Progenitor cell of endocrine pancreas (in vitro differentiated cells): ENCODE results near the gene ANKS1B. TPM values are rescaled to one million over a fixed set of nuclear protein-coding genes. Genes with fewer than 3 reads are reported as not detected.
A peak's percentile ranks its signal among the peaks of the same experiment; 100 is the strongest.
"Not testable (repeated sequence)": the region's sequence is repeated elsewhere in the genome, so short reads cannot be mapped to it uniquely, and the experiment has no call there.

Experiments
- DNase-seq: peaks from one replicate; pipeline ENCODE4 v3.0.0; 2021; ENCODE audit warnings: low spot score; ENCODE audit not compliant: unreplicated experiment
- H3K27ac Mint-ChIP-seq: 2 replicates; pipeline ENCODE4 v1.8.0; 2021; ENCODE audit warnings: mild to moderate bottlenecking, moderate library complexity, mixed read lengths
- H3K27me3 Mint-ChIP-seq: 2 replicates; pipeline ENCODE4 v1.8.0; 2021; ENCODE audit warnings: mixed read lengths
- H3K36me3 Mint-ChIP-seq: 2 replicates; pipeline ENCODE4 v1.8.0; 2022; ENCODE audit warnings: mixed read lengths; ENCODE audit not compliant: insufficient read depth
- H3K4me1 Mint-ChIP-seq: 2 replicates; pipeline ENCODE4 v1.8.0; 2021; ENCODE audit warnings: low read depth, mixed read lengths
- H3K4me3 Mint-ChIP-seq: 2 replicates; pipeline ENCODE4 v1.8.0; 2021; ENCODE audit warnings: low read depth, mild to moderate bottlenecking, moderate library complexity, mixed read lengths
- H3K9me3 Mint-ChIP-seq: 2 replicates; pipeline ENCODE4 v1.8.0; 2021; ENCODE audit warnings: low read depth, mixed read lengths
- CTCF ChIP-seq: fragments of 200-600 bp; sonication (generic); IDR thresholded peaks from one replicate; pipeline ENCODE4 v1.5.0; 2021; ENCODE audit warnings: antibody characterized with exemption, mild to moderate bottlenecking; ENCODE audit not compliant: unreplicated experiment
- total RNA-seq: library from RNA; stranded (reverse); gene quantifications from 2 replicates; pipeline ENCODE4 v1.2.1, GENCODE V29; 2021

ANKS1B gene
- total RNA-seq, 1 donor from 2014 or later, result 10.1 TPM

- no peak overlapping the region for H3K4me3 Mint-ChIP-seq
- peaks cover 5% of the 10 kb centered on the region for H3K9me3 Mint-ChIP-seq
- H3K4me1 Mint-ChIP-seq, result peaks cover 10% of the 10 kb centered on the region
- DNase-seq, result no peak
- H3K36me3 Mint-ChIP-seq, result no peaks in the 10 kb centered on the region
- no peak overlapping the region for H3K27ac Mint-ChIP-seq
- TF ChIP-seq CTCF, result no peak
- no peaks in the 10 kb centered on the region for H3K27me3 Mint-ChIP-seq
Measured at GRCh38 chr12:99259040-99259934, 725.4 kb downstream of the ANKS1B start.

- peaks cover 10% of the 10 kb centered on the region for H3K4me1 Mint-ChIP-seq
- H3K27me3 Mint-ChIP-seq, result no peaks in the 10 kb centered on the region
- H3K4me3 Mint-ChIP-seq, result no peak overlapping the region
- H3K27ac Mint-ChIP-seq, result no peak overlapping the region
- no peaks in the 10 kb centered on the region for H3K36me3 Mint-ChIP-seq
- no peaks in the 10 kb centered on the region for H3K9me3 Mint-ChIP-seq
- DNase-seq, result no peak
- TF ChIP-seq CTCF, result no peak
Measured at GRCh38 chr12:99257672-99258071, 727.1 kb downstream of the ANKS1B start.

- DNase-seq, result no peak
- no peak overlapping the region for H3K27ac Mint-ChIP-seq
- TF ChIP-seq CTCF, result peak; percentile 37
Measured at GRCh38 chr12:99253068-99253467, 731.7 kb downstream of the ANKS1B start.

GRCh38 chr12:99250091-99250490, 734.6 kb downstream of the ANKS1B start:
- Mint-ChIP-seq H3K36me3 (no peaks in the 10 kb centered on the region), H3K4me1 (no peaks in the 10 kb centered on the region), H3K9me3 (no peaks in the 10 kb centered on the region), H3K27ac (no peak overlapping the region), H3K4me3 (no peak overlapping the region), H3K27me3 (no peaks in the 10 kb centered on the region)
- TF ChIP-seq CTCF, result no peak
- no peak for DNase-seq

More at GRCh38 chr12:99253068-99253467, 731.7 kb downstream of the ANKS1B start:
- Mint-ChIP-seq H3K4me1 (no peaks in the 10 kb centered on the region), H3K36me3 (no peaks in the 10 kb centered on the region), H3K27me3 (no peaks in the 10 kb centered on the region), H3K9me3 (no peaks in the 10 kb centered on the region), H3K4me3 (no peak overlapping the region)

GRCh38 chr12:99249543-99249942, 735.2 kb downstream of the ANKS1B start:
- H3K36me3 Mint-ChIP-seq, result no peaks in the 10 kb centered on the region
- no peak for DNase-seq
- no peaks in the 10 kb centered on the region for H3K27me3 Mint-ChIP-seq
- no peaks in the 10 kb centered on the region for H3K4me1 Mint-ChIP-seq
- no peak overlapping the region for H3K27ac Mint-ChIP-seq
- H3K4me3 Mint-ChIP-seq, result no peak overlapping the region
- TF ChIP-seq CTCF, result no peak
- H3K9me3 Mint-ChIP-seq, result no peaks in the 10 kb centered on the region

- not testable (repeated sequence) for H3K4me3 Mint-ChIP-seq, H3K4me1 Mint-ChIP-seq, DNase-seq, H3K27me3 Mint-ChIP-seq, H3K27ac Mint-ChIP-seq
- peaks cover 40% of the 10 kb centered on the region for H3K9me3 Mint-ChIP-seq
- peaks cover 14% of the 10 kb centered on the region for H3K36me3 Mint-ChIP-seq
Measured at GRCh38 chr12:99237907-99238538, 746.7 kb downstream of the ANKS1B start.
